ENCODE data around the gene UBE2Z. TPM values are rescaled to one million over a fixed set of nuclear protein-coding genes. Genes with fewer than 3 reads are reported as not detected.
A peak's percentile ranks its signal among the peaks of the same experiment; 100 is the strongest.

UBE2Z gene
- total and polyA plus RNA-seq, 9 of the 15 experiments (the other 6 are each of a cell fraction or from before 2014, with no cell fraction given) = 11.8 to 89.0 (median 38.2) TPM

DNA sequence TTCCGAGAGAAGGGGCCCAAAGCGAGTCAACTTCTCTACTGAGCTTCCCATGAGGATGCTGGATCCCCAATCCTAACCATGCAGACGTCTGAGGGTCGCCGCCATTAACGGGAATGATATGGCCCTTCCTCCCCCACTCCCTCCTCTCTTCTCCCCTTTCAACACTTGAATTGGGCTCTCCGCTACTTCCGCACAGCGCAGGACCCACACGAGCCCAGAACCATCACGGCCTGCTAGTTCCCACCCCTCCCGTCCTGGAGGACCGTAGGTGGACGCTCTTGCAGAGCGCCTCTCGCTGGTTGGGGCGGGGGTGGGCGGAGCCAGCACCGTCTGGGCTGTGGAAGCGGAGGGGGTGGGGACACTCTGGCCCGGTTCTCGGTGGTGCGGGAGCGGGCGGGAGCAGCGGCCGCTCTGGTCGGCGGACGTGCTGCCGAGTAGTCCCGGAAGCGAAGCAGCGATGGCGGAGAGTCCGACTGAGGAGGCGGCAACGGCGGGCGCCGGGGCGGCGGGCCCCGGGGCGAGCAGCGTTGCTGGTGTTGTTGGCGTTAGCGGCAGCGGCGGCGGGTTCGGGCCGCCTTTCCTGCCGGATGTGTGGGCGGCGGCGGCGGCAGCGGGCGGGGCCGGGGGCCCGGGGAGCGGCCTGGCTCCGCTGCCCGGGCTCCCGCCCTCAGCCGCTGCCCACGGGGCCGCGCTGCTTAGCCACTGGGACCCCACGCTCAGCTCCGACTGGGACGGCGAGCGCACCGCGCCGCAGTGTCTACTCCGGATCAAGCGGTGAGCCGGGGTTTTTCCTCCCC lies at the start of gene UBE2Z (continued):
- TF ChIP-seq, protein P1, sequence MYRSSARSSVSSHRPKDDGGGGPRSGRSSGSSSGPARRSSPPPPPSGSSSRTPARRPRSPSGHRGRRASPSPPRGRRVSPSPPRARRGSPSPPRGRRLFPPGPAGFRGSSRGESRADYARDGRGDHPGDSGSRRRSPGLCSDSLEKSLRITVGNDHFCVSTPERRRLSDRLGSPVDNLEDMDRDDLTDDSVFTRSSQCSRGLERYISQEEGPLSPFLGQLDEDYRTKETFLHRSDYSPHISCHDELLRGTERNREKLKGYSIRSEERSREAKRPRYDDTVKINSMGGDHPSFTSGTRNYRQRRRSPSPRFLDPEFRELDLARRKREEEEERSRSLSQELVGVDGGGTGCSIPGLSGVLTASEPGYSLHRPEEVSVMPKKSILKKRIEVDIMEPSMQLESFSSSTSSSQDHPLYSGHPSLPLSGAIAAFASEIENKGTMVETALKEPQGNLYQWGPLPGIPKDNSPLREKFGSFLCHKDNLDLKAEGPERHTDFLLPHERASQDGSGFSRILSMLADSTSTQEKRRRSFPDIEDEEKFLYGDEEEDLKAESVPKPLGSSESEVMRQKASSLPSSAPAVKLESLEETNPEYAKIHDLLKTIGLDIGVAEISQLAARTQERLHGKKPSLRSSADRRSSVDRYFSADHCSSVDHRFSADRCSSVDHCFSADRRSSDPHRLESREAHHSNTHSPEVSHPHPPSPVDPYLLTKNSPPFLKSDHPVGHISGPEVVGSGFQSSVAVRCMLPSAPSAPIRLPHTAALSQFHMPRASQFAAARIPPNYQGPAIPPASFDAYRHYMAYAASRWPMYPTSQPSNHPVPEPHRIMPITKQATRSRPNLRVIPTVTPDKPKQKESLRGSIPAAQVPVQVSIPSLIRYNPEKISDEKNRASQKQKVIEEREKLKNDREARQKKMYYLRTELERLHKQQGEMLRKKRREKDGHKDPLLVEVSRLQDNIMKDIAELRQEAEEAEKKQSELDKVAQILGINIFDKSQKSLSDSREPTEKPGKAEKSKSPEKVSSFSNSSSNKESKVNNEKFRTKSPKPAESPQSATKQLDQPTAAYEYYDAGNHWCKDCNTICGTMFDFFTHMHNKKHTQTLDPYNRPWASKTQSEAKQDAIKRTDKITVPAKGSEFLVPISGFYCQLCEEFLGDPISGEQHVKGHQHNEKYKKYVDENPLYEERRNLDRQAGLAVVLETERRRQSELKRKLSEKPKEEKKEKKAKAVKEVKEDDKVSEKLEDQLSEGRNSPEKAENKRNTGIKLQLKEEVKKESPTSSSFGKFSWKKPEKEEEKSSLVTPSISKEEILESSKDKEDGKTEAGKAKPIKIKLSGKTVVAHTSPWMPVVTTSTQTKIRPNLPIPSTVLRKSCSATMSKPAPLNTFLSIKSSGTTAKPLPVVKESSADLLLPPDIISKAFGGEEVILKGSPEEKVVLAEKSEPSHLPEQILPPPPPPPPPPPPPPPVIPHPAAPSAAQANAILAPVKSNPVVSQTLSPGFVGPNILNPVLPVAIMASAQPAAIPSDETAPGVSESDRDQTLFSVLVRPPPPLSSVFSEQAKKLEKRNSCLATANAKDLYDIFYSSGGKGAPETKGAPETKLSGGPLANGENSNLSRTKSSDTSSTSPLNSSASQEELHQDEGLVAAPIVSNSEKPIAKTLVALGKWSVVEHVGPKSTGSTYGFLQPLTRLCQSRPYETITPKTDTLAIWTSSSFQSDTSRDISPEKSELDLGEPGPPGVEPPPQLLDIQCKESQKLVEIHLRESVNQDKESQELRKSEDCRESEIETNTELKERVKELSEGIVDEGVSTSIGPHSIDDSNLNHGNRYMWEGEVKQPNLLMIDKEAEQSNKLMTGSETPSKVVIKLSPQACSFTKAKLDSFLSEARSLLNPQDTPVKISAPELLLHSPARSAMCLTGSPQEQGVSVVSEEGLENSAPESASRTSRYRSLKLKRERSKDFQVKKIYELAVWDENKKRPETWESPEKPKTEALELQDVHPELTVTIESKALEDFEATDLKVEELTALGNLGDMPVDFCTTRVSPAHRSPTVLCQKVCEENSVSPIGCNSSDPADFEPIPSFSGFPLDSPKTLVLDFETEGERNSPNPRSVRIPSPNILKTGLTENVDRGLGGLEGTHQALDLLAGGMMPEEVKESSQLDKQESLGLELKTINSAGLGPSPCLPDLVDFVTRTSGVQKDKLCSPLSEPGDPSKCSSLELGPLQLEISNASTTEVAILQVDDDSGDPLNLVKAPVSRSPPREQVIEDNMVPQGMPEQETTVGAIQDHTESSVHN (IDR thresholded peaks at IDR 0.05; ENCODE audit: borderline replicate concordance in 1 of 2, low read depth in 1 of 2) = no peak
- peak; percentile 65 for TF ChIP-seq TARDBP (IDR thresholded peaks at IDR 0.05)
- no peak for TF ChIP-seq MTF1 (CRISPR knock-in tag; IDR thresholded peaks at IDR 0.05; ENCODE audit: borderline replicate concordance)
- peak; percentile 84 for TF ChIP-seq EP400 (IDR thresholded peaks at IDR 0.05)
- no peak for TF ChIP-seq ZNF717 (CRISPR knock-in tag; IDR thresholded peaks at IDR 0.05)
- TF ChIP-seq, protein P2, sequence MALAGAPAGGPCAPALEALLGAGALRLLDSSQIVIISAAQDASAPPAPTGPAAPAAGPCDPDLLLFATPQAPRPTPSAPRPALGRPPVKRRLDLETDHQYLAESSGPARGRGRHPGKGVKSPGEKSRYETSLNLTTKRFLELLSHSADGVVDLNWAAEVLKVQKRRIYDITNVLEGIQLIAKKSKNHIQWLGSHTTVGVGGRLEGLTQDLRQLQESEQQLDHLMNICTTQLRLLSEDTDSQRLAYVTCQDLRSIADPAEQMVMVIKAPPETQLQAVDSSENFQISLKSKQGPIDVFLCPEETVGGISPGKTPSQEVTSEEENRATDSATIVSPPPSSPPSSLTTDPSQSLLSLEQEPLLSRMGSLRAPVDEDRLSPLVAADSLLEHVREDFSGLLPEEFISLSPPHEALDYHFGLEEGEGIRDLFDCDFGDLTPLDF (CRISPR knock-in tag; IDR thresholded peaks at IDR 0.05) = no peak
- no peak for TF ChIP-seq ZNF589 (CRISPR knock-in tag; IDR thresholded peaks at IDR 0.05; ENCODE audit: low read depth)
- no peak for TF ChIP-seq YBX1 (IDR thresholded peaks at IDR 0.05)
- no peak for TF ChIP-seq SNAPC5 (CRISPR knock-in tag; IDR thresholded peaks at IDR 0.05)
- TF ChIP-seq GTF2E2 (tag; IDR thresholded peaks at IDR 0.05) = peak; percentile 94
- peak in 1 of 2 experiments; percentile 46; a peak in 1 of 4 replicates for TF ChIP-seq TRIM24 (IDR thresholded peaks at IDR 0.05)
- peak; percentile 84 for TF ChIP-seq HDAC2 (IDR thresholded peaks at IDR 0.05)
- no peak for TF ChIP-seq ATF3 (IDR thresholded peaks at IDR 0.05)
- no peak for TF ChIP-seq ATF3 (CRISPR knock-in tag; conservative IDR thresholded peaks at IDR 0.05)
- TF ChIP-seq ZNF239 (CRISPR knock-in tag; IDR thresholded peaks at IDR 0.05) = no peak
- no peak for TF ChIP-seq ZNF507 (tag; conservative IDR thresholded peaks at IDR 0.05)
- TF ChIP-seq TCF7L2 (IDR thresholded peaks at IDR 0.05; ENCODE audit: low read depth, low read length) = no peak
- TF ChIP-seq ILF3 (IDR thresholded peaks at IDR 0.05; ENCODE audit: borderline replicate concordance) = no peak
- no peak for TF ChIP-seq SMAD2 (IDR thresholded peaks at IDR 0.05; ENCODE audit: low read depth, low read length)
- TF ChIP-seq CHCHD3 (CRISPR knock-in tag; IDR thresholded peaks at IDR 0.05) = no peak
